SK-N-SH treated with all-trans-retinoic acid at 6 μM for 48 hours (cell line): Measurements from ENCODE around the gene CYFIP1.

ENCODE experiments used
- ARNTL ChIP-seq: fragments of 450-650 bp; formaldehyde crosslinking; IDR thresholded peaks from 2 replicates; pipeline ENCODE4 v1.5.0; 2020; ENCODE audit warnings: low read depth, mild to moderate bottlenecking, moderate library complexity, borderline replicate concordance
- BACH2 ChIP-seq: fragments of 250-450 bp; sonication (Bioruptor Pico); IDR thresholded peaks from 2 replicates; pipeline ENCODE4 v1.9.0; 2021; ENCODE audit warnings: mild to moderate bottlenecking, borderline replicate concordance
- RARB ChIP-seq: fragments of 250-450 bp; sonication (Bioruptor Pico); IDR thresholded peaks from 2 replicates; pipeline ENCODE4 v1.8.0; 2021; ENCODE audit warnings: mild to moderate bottlenecking, moderate library complexity
- SNAI2 ChIP-seq: fragments of 250-450 bp; sonication (Bioruptor Pico); IDR thresholded peaks from 2 replicates; pipeline ENCODE4 v1.5.0; 2020; ENCODE audit warnings: mild to moderate bottlenecking, moderate library complexity
- ZNF565 ChIP-seq: fragments of 450-650 bp; formaldehyde crosslinking; conservative IDR thresholded peaks from 2 replicates; pipeline ENCODE4 v1.5.0; 2020; ENCODE audit warnings: low read depth, mild to moderate bottlenecking, moderate library complexity
- ZNF70 ChIP-seq: fragments of 450-650 bp; formaldehyde crosslinking; IDR thresholded peaks from 2 replicates; pipeline ENCODE4 v1.5.0; 2020; ENCODE audit warnings: mild to moderate bottlenecking, moderate library complexity
- TF ChIP-seq, protein P1 (sequence below): fragments of 250-450 bp; sonication (Bioruptor Pico); IDR thresholded peaks from 2 replicates; pipeline ENCODE4 v1.5.1; 2021; ENCODE audit warnings: mild to moderate bottlenecking, moderate library complexity

DNA sequence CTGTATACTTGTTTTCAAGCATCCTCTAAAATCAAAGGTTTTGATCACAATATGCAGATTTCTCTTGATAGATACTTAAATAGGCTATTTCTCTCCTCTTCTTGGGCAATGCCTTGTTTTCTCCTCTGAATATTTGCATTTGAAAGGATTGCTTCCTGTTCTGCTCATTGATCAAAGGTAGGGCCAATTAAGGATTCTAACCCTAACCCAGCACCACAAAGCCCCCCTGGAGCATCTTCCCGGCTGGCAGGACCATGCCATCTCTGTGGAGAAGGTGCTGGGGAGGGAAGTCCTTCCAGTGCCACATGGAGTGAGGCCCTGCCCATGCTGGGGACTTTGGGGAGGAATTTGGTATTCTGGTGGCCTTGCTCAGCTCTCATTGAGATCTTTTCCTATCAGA is 153.0 kb downstream of the CYFIP1 start:
- TF ChIP-seq RARB (no peak), ZNF70 (CRISPR knock-in tag) (no peak), ZNF565 (CRISPR knock-in tag) (no peak), SNAI2 (CRISPR knock-in tag) (no peak), BACH2 (CRISPR knock-in tag) (no peak), ARNTL (CRISPR knock-in tag) (no peak)
- TF ChIP-seq, protein P1, sequence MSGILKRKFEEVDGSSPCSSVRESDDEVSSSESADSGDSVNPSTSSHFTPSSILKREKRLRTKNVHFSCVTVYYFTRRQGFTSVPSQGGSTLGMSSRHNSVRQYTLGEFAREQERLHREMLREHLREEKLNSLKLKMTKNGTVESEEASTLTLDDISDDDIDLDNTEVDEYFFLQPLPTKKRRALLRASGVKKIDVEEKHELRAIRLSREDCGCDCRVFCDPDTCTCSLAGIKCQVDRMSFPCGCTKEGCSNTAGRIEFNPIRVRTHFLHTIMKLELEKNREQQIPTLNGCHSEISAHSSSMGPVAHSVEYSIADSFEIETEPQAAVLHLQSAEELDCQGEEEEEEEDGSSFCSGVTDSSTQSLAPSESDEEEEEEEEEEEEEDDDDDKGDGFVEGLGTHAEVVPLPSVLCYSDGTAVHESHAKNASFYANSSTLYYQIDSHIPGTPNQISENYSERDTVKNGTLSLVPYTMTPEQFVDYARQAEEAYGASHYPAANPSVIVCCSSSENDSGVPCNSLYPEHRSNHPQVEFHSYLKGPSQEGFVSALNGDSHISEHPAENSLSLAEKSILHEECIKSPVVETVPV (CRISPR knock-in tag), result no peak
